HepG2 (cell line): ENCODE measurements around the gene CEP135.

ENCODE experiments used
- ETV6 ChIP-seq: sonication (generic); formaldehyde crosslinking; conservative IDR thresholded peaks from 2 replicates; pipeline ENCODE4 v1.4.0; 2020; ENCODE audit warnings: missing genetic modification reagents
- HDAC2 ChIP-seq: sonication (generic); formaldehyde crosslinking; IDR thresholded peaks from 2 replicates; pipeline ENCODE4 v1.4.0; 2020; ENCODE audit warnings: missing genetic modification reagents
- HNF4G ChIP-seq, 2 experiments: sonication (generic) in 1 of 2; formaldehyde crosslinking in 1 of 2; IDR thresholded peaks; 2 replicates each; pipeline versions ENCODE4 v1.4.0 to v1.6.1; 2011 to 2020; ENCODE audit warnings: borderline replicate concordance in 2 of 2, low read depth in 2 of 2, mild to moderate bottlenecking in 2 of 2, low read length in 1 of 2, missing genetic modification reagents in 1 of 2, moderate library complexity in 1 of 2
- HOMEZ ChIP-seq: IDR thresholded peaks from 2 replicates; pipeline ENCODE4 v1.6.1; 2016; ENCODE audit warnings: low read depth
- KAT7 ChIP-seq: IDR thresholded peaks from 2 replicates; pipeline ENCODE4 v1.6.1; 2018; ENCODE audit warnings: borderline replicate concordance, missing compliant biosample characterization
- KDM2A ChIP-seq: sonication (generic); formaldehyde crosslinking; IDR thresholded peaks from 2 replicates; pipeline ENCODE4 v1.4.0; 2020; ENCODE audit warnings: low read depth, missing genetic modification reagents, borderline replicate concordance
- MEF2D ChIP-seq: sonication (generic); formaldehyde crosslinking; IDR thresholded peaks from 2 replicates; pipeline ENCODE4 v1.5.1; 2020; ENCODE audit warnings: mild to moderate bottlenecking, missing genetic modification reagents
- RFX1 ChIP-seq: fragments of 450-650 bp; IDR thresholded peaks from 2 replicates; pipeline ENCODE4 v1.6.1; 2017
- SSRP1 ChIP-seq: IDR thresholded peaks from 2 replicates; pipeline ENCODE4 v1.6.1; 2016; ENCODE audit warnings: control low read depth
- TBP ChIP-seq: sonication (generic); formaldehyde crosslinking; IDR thresholded peaks from 2 replicates; pipeline ENCODE4 v1.5.0; 2020; ENCODE audit warnings: missing genetic modification reagents
- YY1 ChIP-seq: IDR thresholded peaks from 2 replicates; pipeline ENCODE4 v1.6.1; 2011; ENCODE audit warnings: low read length, low read depth, moderate library complexity, mild to moderate bottlenecking; ENCODE audit not compliant: insufficient read depth, insufficient replicate concordance
- ZNF317 ChIP-seq: sonication (generic); formaldehyde crosslinking; IDR thresholded peaks from 2 replicates; pipeline ENCODE4 v1.5.0; 2020; ENCODE audit warnings: mild to moderate bottlenecking, missing genetic modification reagents
- TF ChIP-seq, protein P1 (sequence below): sonication (generic); formaldehyde crosslinking; IDR thresholded peaks from 2 replicates; pipeline ENCODE4 v1.5.0; 2020; ENCODE audit warnings: mild to moderate bottlenecking, missing genetic modification reagents, moderate library complexity
- TF ChIP-seq, protein P2 (sequence below): sonication (generic); formaldehyde crosslinking; IDR thresholded peaks from 2 replicates; pipeline ENCODE4 v1.4.0; 2020; ENCODE audit warnings: missing genetic modification reagents

DNA sequence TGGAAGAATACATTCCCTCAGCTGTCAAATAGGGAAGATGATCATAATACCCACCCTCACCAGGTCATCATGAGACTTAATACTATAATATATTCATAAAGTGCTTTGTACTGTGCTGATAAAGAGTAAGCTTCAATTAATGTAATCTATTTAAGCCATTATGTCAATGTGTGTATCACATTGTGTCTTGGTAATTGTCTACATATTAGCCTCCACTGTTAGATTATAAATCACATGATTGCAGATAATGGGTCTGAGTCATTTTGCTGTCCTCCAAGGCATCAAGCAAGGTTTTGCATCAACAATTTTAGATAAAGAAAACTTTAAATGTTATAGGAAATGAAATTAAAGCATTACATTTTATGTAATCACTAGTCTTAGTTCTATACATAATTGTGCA is 45.2 kb upstream of the CEP135 start:
- TF ChIP-seq, protein P1, sequence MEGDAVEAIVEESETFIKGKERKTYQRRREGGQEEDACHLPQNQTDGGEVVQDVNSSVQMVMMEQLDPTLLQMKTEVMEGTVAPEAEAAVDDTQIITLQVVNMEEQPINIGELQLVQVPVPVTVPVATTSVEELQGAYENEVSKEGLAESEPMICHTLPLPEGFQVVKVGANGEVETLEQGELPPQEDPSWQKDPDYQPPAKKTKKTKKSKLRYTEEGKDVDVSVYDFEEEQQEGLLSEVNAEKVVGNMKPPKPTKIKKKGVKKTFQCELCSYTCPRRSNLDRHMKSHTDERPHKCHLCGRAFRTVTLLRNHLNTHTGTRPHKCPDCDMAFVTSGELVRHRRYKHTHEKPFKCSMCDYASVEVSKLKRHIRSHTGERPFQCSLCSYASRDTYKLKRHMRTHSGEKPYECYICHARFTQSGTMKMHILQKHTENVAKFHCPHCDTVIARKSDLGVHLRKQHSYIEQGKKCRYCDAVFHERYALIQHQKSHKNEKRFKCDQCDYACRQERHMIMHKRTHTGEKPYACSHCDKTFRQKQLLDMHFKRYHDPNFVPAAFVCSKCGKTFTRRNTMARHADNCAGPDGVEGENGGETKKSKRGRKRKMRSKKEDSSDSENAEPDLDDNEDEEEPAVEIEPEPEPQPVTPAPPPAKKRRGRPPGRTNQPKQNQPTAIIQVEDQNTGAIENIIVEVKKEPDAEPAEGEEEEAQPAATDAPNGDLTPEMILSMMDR: no peak
- TF ChIP-seq HOMEZ (CRISPR knock-in tag) (no peak), KAT7 (CRISPR knock-in tag) (no peak), HDAC2 (CRISPR knock-in tag) (no peak), YY1 (no peak), MEF2D (CRISPR knock-in tag) (no peak), HNF4G (IDR thresholded peaks at IDR 0.05; ENCODE audit: borderline replicate concordance, low read depth, low read length) (no peak), HNF4G (CRISPR knock-in tag; IDR thresholded peaks at IDR 0.05; ENCODE audit: borderline replicate concordance, low read depth) (no peak), SSRP1 (CRISPR knock-in tag) (no peak), ZNF317 (no peak), ETV6 (CRISPR knock-in tag) (no peak), TBP (no peak), KDM2A (CRISPR knock-in tag) (no peak), RFX1 (no peak)
- TF ChIP-seq, protein P2, sequence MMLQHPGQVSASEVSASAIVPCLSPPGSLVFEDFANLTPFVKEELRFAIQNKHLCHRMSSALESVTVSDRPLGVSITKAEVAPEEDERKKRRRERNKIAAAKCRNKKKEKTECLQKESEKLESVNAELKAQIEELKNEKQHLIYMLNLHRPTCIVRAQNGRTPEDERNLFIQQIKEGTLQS (CRISPR knock-in tag): no peak
